Ascending aorta (tissue), 2 donors: Measurements from ENCODE around the gene BTBD2. TPM values are rescaled to one million over a fixed set of nuclear protein-coding genes. Genes with fewer than 3 reads are reported as not detected.
"Not testable (repeated sequence)": the region's sequence is repeated elsewhere in the genome, so short reads cannot be mapped to it uniquely, and the experiment has no call there.

ENCODE experiments used
- DNase-seq, 2 donors: peaks; one replicate each; pipeline ENCODE4 v3.0.0-alpha.2; 2019; ENCODE audit warnings: low spot score in 2 of 2
- H3K27ac ChIP-seq, 2 donors: fragments of 200-600 bp; sonication (generic); one replicate each; pipeline ENCODE4 v1.5.1; 2016 to 2017; ENCODE audit warnings: mild to moderate bottlenecking in 1 of 2
- H3K27me3 ChIP-seq: fragments of 200-600 bp; sonication (generic); one replicate; pipeline ENCODE4 v1.5.1; 2017
- H3K36me3 ChIP-seq, 2 donors: fragments of 200-600 bp; sonication (generic); one replicate each; pipeline ENCODE4 v1.5.1; 2016
- H3K4me1 ChIP-seq, 2 donors: fragments of 200-600 bp; sonication (generic); one replicate each; pipeline ENCODE4 v1.5.1; 2016 to 2017; ENCODE audit warnings: mild to moderate bottlenecking in 1 of 2
- H3K4me3 ChIP-seq, 2 donors: fragments of 200-600 bp; sonication (generic); one replicate each; pipeline ENCODE4 v1.5.1; 2016 to 2017; ENCODE audit warnings: mild to moderate bottlenecking in 1 of 2
- H3K9me3 ChIP-seq, 2 donors: fragments of 200-600 bp; sonication (generic); one replicate each; pipeline ENCODE4 v1.5.1; 2016
- intact Hi-C: fragments of 100-400 bp; cut with DNase I; formaldehyde crosslinking; loops from one replicate; pipeline ENCODE4 v1.15.1; 2023
- total RNA-seq: library from RNA; depleted of rRNA; stranded (reverse); fragments of >200 nt; gene quantifications from one replicate; pipeline ENCODE4 v1.1.0, GENCODE V29; 2016
- TF ChIP-seq, protein P1 (sequence below), 3 experiments: fragments of 200-600 bp in 2 of 3; fragments of 450-650 bp in 1 of 3; sonication (generic) in 2 of 3; IDR thresholded peaks; one replicate each; pipeline ENCODE4 v1.5.1; 2016 to 2019; ENCODE audit warnings: antibody characterized with exemption in 3 of 3, mild to moderate bottlenecking in 1 of 3, moderate library complexity in 1 of 3

BTBD2 gene
- total RNA-seq, 1 donor from 2014 or later = 90.1 TPM

DNA sequence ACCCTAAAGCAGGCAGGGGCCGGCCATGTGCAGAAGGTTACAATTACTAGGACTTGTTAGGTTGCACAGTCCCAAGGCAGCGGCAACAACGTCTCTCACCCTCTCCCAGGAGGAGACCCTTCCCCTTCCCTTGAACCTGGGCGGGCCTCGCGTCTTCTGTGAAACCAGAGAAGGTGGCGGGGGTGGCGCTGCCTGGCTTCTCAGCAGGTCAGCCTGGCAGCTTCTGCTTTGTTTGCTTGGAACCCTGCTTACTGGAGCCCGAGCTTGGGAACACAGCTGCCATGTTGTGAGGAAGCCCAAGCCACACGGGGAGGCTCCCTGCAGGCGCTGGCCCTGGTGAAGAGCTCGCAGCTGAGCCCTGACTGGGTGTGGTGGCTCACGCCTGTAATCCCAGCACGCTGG, 20.1 kb upstream of the BTBD2 start:
- no peak for DNase-seq
- Histone ChIP-seq H3K9me3 (peaks cover 4 to 9% of the 10 kb centered on the region in 2 donors), H3K4me3 (no peak overlapping the region), H3K27me3 (no peaks in the 10 kb centered on the region), H3K4me1 (peaks cover 0 to 16% of the 10 kb centered on the region in 2 donors), H3K36me3 (peaks cover 24 to 27% of the 10 kb centered on the region in 2 donors), H3K27ac (no peak overlapping the region)
- intact Hi-C loops = no loop called here
- TF ChIP-seq, protein P1, sequence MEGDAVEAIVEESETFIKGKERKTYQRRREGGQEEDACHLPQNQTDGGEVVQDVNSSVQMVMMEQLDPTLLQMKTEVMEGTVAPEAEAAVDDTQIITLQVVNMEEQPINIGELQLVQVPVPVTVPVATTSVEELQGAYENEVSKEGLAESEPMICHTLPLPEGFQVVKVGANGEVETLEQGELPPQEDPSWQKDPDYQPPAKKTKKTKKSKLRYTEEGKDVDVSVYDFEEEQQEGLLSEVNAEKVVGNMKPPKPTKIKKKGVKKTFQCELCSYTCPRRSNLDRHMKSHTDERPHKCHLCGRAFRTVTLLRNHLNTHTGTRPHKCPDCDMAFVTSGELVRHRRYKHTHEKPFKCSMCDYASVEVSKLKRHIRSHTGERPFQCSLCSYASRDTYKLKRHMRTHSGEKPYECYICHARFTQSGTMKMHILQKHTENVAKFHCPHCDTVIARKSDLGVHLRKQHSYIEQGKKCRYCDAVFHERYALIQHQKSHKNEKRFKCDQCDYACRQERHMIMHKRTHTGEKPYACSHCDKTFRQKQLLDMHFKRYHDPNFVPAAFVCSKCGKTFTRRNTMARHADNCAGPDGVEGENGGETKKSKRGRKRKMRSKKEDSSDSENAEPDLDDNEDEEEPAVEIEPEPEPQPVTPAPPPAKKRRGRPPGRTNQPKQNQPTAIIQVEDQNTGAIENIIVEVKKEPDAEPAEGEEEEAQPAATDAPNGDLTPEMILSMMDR (IDR thresholded peaks at IDR 0.05) = no peak

DNA sequence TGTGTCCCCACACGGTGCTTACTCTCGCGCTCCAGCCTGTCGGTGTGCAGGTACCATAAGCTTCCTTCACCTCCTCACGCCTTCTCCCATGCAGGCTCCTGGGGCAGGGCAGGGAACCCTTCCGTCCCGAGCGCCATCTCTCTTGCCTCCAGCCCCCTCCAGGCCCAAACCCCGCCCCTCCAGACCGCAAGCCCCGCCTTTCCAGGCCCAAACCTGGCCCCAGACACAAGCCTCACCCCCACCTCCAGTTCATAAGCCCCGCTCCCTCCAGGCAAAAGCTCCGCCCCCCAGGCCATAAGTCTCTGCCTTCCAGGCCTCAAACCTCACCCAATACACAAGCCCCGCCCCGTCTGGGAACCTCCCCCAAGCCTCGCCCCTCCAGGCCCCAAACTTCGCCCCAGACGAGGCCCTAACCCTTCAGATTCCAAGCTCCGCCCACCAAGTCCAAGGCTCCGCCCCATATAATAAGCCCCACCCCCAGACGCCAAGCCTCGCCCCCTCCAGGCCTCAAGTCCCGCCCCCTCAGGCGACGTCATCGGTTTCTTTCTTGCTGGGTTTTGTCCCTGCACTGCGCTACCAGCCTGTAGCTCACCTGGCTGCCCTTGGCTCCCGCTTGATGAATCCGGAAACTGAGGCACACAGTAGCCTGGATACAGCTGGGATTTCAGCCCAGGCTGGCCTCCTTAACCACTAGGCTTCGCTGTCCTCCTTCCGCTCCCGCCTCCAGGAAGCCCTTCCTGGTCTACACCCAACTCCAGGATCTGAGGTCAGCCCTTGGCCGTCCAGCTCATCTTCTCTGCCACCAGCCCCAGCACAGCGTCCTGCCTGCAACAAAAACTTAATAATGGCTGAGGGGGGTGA, 19.4 kb upstream of the BTBD2 start:
- Histone ChIP-seq H3K4me1 (peaks cover 0 to 16% of the 10 kb centered on the region in 2 donors), H3K27ac (no peak overlapping the region)

DNA sequence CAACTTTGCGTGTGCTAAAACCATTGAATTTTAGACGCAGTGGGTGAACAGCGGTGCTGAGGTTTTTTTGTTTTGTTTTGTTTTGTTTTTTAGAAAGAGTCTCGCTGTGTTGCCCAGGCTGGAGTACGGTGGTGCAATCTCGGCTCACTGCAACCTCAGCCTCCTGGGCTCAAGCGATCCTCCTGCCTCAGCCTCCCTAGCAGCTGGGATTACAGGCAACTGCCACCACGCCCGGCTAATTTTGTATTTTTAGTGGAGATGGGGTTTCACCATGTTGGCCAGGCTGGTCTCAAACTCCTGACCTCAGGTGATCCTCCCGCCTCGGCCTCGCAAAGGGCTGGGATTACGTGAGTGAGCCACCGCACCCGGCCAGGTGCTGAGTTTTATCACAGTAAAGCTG, 18.7 kb upstream of the BTBD2 start:
- DNase-seq, H3K9me3 ChIP-seq, intact Hi-C loops, H3K27ac ChIP-seq, H3K4me3 ChIP-seq, H3K27me3 ChIP-seq: not testable (repeated sequence)
- peaks cover 11 to 14% of the 10 kb centered on the region in 2 donors for H3K36me3 ChIP-seq
- peaks cover 0 to 16% of the 10 kb centered on the region in 2 donors for H3K4me1 ChIP-seq

More for the DNA sequence above, 19.4 kb upstream of the BTBD2 start:
- peaks cover 4 to 9% of the 10 kb centered on the region in 2 donors for H3K9me3 ChIP-seq
- no peaks in the 10 kb centered on the region for H3K27me3 ChIP-seq
- no peak overlapping the region for H3K4me3 ChIP-seq
- intact Hi-C loops = no loop called here
- DNase-seq = no peak
- TF ChIP-seq, protein P1 (IDR thresholded peaks at IDR 0.05) = no peak
- peaks cover 18 to 21% of the 10 kb centered on the region in 2 donors for H3K36me3 ChIP-seq

DNA sequence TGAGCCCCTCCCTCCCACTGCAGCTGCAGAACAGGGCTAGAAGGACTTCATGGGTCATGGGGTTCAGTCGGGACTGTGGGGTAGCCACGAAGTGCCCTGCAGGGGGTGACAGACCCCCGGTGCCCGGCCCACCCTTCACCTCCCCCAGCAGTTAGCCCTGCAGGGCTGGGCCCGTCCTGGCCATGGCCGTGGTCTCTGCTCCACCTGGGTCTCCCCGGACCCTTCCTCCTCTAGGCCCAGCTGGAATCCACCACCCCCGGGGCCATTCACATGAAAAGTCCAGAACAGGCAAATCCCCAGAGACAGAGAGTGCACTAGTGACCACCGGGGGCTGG, 18.3 kb upstream of the BTBD2 start:
- no peak overlapping the region for H3K4me3 ChIP-seq
- no peak for DNase-seq
- H3K27ac ChIP-seq = peak overlapping the region in 1 of 2 donors; percentile 92
- peaks cover 6 to 9% of the 10 kb centered on the region in 2 donors for H3K36me3 ChIP-seq
- no peaks in the 10 kb centered on the region for H3K27me3 ChIP-seq
- peaks cover 0 to 16% of the 10 kb centered on the region in 2 donors for H3K4me1 ChIP-seq
- TF ChIP-seq, protein P1 (IDR thresholded peaks at IDR 0.05) = no peak
- H3K9me3 ChIP-seq = peaks cover 4 to 9% of the 10 kb centered on the region in 2 donors
- intact Hi-C loops = no loop called here

DNA sequence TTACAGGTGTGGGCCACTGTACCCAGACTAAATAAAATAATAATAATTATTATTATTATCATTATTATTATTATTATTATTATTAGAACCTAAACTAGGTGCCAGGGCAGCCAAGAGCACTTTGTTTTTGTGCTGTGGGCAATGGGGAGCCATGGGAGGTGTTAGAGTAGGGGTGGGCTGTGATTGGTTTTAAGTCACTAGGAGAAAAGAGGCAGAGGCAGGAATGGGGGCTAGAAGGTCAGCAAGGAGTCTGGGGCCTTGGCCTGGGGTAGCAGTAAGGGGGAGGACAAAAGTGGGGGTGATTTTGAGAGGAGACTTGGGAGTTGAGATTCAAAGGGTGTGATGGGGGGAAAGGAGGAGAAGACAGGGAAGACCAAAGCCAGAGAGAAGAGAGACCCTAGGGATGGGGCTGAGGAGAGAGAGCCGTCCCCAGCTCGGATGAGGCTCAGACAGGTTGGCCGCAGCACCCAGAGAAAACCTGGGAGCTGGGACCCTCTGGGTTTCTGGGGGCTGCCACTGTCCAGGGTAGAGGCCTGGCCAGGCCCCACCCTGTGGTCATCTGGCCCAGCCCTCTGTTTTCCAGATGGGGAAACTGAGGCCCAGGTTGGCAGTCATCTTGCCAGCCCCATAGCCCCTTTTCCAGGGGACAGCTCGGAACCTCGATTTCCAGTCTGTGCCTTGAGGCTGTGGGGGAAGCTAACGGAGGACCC, 17.8 kb upstream of the BTBD2 start:
- peak overlapping the region; percentile 88 to 92 for H3K27ac ChIP-seq
- H3K9me3 ChIP-seq = peaks cover 4 to 9% of the 10 kb centered on the region in 2 donors
- H3K27me3 ChIP-seq = no peaks in the 10 kb centered on the region
- TF ChIP-seq, protein P1 (IDR thresholded peaks at IDR 0.05) = no peak
- no peak for DNase-seq
- H3K36me3 ChIP-seq = peaks cover 1 to 4% of the 10 kb centered on the region in 2 donors
- intact Hi-C loops = no loop called here
- peaks cover 0 to 16% of the 10 kb centered on the region in 2 donors for H3K4me1 ChIP-seq
- peak overlapping the region in 1 of 2 donors; percentile 14 for H3K4me3 ChIP-seq
